Stimulated activated CD8-positive, alpha-beta memory T cell treated with anti-CD3 and anti-CD28 coated beads, Interleukin-7, amount 100 ng/mL, for 4 hours (primary cell): ENCODE data around the gene WFDC2.

Experiments
- DNase-seq, 2 donors: peaks; one replicate each; pipeline ENCODE4 v3.0.0-alpha.2; 2020; ENCODE audit warnings: low read depth in 2 of 2

Gene WFDC2

DNA sequence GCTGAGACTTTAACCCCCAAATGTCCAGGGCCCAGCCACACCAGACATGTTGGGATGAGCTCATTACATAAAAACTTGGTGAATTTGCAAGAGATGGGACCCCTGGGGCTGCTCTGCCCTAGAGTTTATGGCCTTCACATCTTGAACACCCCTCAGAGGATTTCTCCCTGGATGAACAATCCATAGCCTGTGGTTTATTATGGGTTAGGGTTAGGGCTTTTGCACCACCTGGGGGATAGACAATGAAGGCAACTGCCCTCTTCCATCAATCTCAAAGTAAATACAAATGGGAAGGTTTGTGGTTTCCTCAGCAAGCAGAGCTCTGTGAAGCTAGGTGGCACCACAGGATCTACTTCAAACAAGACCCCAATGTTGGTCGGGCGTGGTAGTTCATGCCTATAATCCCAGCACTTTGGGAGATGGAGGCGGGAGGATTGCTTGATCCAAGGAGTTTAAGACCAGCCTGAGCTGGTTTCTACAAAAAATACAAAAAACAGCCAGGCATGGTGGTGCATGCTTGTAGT, 28.5 kb downstream of the WFDC2 start:
- DNase-seq = no peak

DNA sequence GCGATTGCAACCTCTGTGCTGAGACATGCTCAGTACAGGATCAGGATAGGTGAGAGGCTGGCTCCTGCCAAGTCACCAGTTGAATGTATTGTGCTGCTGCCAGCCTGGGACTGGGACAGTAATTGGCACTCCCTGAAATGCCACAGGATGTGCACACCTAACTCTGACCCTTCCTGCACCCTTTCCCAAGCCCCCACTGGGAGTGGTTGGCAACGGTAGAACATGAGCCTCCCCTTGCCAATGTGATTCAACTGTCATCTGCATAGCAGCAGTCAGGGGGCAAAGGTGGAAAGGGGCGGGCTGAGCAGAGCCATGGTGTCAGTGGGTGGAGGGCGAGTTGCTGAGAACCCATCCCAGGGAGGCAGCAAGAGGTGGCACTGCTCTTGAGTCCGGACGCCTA, 30.5 kb downstream of the WFDC2 start:
- DNase-seq = no peak

DNA sequence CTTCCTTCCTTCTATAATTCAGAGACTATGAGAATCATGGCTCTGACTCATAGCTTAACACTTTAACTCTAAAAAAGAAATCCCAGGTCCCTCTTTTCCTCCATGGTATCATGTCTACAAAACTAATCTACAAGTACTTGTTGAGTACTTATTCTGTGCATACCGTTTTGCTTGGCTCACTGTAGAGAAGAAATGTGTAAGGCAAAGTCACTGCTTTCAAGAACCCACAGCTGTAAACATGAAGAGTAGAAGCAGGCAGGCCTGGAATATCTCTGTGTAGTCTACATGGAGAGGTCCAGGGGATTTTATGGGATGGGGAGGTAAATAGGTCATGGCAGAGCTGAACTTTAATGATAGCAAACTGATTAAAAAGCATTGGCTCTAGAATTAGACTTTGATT, 32.0 kb downstream of the WFDC2 start:
- DNase-seq = no peak

DNA sequence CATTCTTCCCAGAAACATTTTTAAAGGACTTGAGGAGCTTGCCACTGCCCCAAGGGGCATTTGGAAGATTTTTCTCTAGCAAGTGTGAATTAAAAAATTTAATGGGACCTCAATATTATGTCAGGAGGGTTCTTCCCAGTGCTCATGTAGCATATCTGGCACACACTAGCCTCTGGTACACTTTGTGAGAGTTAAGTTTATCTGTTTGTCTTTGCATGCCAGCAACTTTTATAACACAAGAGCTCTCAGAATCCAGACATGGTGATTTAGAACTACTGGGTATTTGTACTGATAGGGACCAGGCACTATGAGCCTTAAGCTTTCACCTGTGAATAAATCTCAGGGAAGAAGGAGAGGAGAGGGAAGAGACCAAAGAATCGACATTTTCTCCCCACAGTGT, 33.0 kb downstream of the WFDC2 start:
- no peak for DNase-seq

DNA sequence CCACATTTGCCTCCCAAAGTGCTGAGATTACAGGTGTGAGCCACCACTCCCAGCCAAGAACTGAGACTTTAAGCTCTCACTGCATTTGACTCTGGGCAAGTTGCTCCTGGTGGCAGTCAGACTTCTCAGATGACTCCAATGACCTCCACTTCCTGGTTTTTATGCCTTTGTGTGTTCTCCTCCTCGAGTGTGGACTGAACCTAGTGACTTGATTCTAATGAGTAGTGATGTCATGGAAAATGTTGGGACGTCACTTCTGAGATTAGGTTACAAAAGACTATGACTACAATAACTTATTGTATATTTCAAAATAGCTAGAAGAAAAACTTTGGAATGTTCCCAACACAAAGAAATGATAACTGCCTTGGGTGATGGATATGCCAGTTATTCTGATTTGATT, 33.9 kb downstream of the WFDC2 start:
- no peak for DNase-seq

DNA sequence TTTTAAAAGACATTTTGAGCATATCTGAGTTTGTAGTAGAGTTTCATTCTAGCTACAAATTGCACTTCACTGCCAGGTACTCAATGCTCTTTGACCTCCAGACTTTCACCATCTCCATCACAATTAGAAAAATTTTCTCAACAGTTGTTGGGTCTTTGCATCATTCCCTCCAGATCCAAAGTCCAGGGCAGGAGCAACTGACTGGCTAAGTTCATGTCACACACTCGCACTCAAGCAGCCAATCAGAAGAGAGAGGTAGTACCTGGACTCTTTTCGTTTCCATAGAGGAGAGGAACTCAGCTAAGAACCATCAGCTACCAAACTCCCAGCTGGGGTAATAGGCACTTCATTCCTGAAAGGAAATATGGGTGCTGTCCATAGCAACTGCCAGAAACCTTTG, 36.8 kb downstream of the WFDC2 start:
- DNase-seq = no peak

DNA sequence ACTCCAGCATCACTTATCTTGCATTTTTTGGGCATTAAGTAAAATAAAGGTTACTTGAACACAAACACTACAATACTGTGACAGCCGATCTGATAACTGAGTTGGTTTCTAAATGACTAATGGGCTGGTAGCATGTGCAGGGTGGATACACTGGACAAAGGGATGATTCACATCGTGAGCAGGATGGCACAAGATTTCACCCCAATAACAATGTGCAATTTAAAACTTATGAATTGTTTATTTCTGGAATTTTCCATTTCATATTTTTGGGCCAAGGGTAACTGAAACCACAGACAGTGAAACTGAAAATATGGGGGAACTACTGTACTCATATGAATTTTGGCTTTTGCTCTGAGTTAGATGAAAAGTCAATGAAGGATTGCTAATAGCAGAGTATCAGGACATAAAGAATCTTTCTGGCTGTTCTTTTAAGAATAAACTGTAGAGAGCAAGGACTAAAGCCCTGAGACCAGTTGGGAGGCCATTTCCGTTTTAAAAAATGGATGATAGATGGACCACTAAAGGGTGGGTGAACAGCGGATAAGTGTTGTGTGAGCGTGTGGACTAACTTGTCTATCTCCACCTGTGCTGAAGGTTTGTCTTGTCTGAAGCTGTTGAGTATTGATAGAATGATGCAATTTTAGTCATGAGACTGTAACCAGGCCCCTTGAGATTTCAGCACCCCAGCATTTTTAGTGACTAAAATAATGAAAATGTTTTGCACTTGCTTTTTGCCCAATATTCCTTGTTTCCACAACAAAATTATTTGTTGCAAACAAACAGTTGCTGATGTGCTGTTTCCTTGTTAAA, 37.7 kb downstream of the WFDC2 start:
- no peak for DNase-seq

DNA sequence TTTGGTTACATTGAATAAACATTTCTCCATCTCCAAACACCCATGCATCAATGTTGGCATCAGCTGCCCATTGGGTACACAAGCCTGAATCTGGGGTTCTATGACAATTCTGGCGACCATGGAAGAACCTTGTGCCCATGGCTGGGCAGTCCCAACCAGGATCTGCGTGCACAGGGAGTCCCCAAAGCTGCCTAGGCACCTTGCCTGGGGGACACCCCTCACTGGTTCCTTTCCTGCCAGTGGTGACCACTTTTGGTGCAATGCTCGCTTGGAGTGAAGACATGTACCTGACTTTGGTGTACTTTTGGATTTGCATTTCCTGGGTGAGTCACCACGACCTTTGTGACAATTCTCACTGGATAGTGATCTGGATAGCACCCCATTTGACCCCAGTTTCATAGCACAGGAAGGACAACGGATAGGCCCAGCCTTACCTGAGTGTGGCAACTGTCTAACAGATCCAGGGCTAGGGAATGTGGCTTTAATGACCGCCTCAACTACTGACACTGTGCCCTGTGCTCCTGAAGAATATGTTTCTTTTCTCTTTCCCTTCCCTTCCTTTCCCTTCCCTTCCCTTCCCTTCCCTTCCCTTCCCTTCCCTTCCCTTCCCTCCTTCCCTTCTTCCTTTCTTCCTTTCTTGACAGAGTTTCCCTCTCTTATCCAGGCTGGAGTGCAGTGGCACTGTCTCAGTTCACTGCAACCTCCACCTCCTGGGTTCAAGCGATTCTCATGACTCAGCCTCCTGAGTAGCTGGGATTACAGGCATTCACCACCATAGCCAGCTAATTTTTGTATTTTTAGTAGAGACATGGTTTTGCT, 38.7 kb downstream of the WFDC2 start:
- no peak for DNase-seq

DNA sequence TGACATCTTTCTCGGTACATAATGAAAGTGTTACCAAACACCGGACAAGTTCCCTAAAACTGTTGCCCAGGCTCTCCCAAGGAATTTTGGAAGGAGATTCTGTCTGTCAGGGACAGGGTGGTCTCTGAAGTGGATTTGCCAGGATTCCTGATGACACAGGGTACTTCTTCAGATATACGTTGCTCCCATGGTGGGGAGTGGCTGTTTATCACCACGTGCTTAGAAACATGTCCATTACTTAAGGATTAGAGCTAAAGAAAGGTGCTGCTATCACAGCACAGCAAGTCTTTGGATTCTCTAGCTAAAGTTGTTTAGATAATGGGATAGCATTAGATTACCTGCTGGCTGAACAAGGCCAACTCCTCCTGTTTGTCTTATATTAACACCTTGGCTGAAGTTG, 39.5 kb downstream of the WFDC2 start:
- DNase-seq = no peak

DNA sequence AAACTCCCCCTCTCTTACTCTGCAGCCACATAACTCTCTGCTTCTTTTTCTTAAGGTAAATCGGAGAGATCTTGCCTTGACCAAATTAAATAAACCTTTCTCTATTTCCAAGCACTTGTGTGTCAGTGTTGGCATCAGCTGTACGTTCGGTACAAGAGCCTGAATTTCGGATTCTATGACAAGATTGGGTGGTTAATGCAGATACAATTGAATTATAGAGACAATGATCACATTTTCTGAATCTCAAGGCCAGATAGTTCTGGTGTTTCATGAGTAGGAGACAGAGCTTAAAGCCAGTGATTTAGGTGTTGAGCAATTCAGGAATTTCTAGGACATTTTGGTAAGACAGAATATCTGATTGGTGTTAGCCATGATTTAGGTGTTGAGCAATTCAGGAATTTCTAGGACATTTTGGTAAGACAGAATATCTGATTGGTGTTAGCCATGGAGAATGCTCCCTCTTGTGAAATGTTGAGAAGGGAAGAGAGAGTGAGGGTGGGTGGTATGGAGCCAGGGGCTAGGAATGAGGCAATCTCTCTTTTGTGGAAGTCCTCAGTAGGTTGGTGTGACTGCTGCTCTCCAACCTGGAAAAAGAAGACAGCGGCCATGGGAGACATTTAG, 40.8 kb downstream of the WFDC2 start:
- DNase-seq = no peak

DNA sequence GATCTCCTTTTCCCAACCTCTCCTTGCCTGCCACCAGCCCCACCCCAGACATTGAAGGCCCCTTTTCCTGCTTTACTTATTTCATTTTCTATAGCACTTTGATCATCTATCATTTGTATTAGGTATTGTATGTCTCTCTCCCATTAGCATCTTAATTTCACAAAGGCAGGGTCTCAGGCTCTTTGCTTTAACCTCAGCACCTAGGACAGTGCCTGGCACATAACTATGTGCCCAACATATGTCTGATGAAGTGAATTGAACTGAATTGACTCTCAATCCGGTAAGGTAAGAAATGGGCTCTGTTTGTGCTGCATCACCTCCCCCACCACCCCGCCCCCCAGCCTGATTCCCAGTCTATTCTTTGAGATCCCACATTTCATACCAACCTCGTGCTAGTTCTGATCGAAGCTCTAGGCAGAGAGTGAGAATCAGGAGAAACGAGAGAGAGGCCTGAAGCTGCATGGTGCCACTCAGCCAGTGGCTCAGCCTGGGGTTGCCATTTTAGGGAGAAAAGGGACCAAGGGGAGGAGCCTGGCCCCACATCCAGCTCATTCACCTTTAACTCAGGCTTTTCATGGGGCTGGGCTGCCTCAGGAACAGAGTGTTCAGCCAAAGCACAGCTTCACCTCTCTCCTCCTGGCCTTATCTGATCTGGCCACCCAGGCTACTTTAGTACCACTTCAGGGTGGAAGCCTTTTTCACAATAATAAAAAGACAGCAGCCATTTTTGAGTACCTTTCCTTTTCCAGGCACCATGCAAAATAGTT, 45.8 kb downstream of the WFDC2 start, which contains the start of gene SPINT3:
Gene SPINT3 (minus strand): TSS at position 476 of the 767 bp plus-strand sequence. CDS start 14 bp downstream, at position 462.
- no peak for DNase-seq

DNA sequence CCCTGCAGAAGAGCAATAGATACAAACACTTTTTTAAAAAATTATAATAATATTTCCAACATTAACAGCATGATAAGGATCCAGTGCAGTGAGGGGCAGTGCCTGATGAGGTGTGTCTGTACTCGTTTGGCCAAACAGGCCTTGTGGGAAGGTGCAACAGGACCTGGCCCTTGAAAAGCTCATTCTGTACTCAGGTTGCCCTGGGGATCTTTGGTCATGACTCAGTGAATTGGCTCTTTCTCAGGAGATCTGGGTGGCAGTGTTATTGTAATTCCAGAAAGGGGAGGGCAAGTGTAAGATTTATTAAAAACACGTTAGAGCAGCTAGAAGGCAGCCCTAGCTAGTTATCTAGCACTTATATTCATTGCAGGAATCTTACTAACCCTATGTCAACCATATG, 48.7 kb downstream of the WFDC2 start:
- no peak for DNase-seq

DNA sequence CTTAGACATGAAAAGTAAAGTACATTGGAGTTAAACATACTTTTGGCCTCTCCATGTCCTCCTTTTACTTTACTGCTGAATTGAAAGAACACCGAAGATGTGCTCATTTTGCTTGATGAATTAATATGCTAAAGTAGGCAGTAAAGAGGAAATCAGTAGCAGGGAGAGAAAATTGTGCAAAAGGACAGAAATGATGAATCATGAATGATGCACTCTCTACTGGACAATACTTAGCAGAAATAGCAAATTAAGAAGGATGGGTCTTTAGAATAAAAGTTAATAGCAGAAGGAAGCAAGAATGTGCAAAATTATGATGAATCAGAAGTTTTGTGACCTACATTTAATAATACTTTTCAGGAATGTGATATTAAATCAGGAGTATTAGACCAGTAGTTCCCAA, 54.3 kb downstream of the WFDC2 start:
- DNase-seq = no peak

DNA sequence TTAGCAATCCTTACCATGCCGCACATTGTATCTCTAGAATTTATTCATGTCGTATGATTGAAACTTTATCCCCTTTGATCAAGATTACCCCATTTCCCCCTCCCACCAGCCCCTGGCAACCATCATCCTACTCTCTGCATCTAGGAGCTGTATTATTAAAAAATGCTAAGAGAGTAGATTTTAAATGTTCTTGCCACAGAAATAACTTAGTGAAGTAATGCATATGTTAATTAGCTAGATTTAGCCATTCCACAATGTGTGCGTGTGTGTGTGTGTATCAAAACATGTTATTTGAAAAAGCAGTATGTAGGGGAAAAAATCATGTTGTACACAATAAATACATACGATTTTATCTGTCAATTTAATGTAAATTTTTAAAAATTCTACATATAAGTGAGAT, 57.7 kb downstream of the WFDC2 start:
- no peak for DNase-seq
